GM12878 (cell line): ENCODE results near the gene ACAP1. TPM values are rescaled to one million over a fixed set of nuclear protein-coding genes. Genes with fewer than 3 reads are reported as not detected.

Source experiments
- ATAC-seq: fragments of 200-7000 bp; cut with Tn5 transposase; 3 replicates; pipeline ENCODE4 v1.9.1; 2020; ENCODE audit warnings: mild to moderate bottlenecking, moderate library complexity
- BruUV-seq: library from RNA; stranded (reverse); fragments of 400-500 nt; replicated peaks from 2 replicates; lab custom pipeline; 2021; lab: Mats Ljungman, UMichigan
- CTCF ChIA-PET: fragments of 300-600 bp; sonication (Branson Sonifier 250); formaldehyde crosslinking; extraction: SDS; loops from one replicate; lab custom pipeline; 2021; ENCODE audit warnings: inconsistent platforms; lab: Yijun Ruan, JAX
- POLR2A ChIA-PET: fragments of 350-600 bp; formaldehyde crosslinking; extraction: SDS; loops from one replicate; lab custom pipeline; 2021; ENCODE audit warnings: inconsistent platforms; lab: Charles Lee
- RAD21 ChIA-PET: fragments of 300-600 bp; sonication (Branson Sonifier 250); formaldehyde crosslinking; loops from one replicate; lab custom pipeline; 2023; ENCODE audit warnings: antibody characterized with exemption; ENCODE audit not compliant: unreplicated experiment; lab: Charles Lee
- SMC1A ChIA-PET: fragments of 300-600 bp; sonication (Branson Sonifier 250); formaldehyde crosslinking; loops from one replicate; lab custom pipeline; 2023; ENCODE audit not compliant: unreplicated experiment, uncharacterized antibody; lab: Charles Lee
- DNase-seq: peaks from one replicate; pipeline ENCODE4 v3.0.0-alpha.2; 2011; ENCODE audit warnings: low read depth, low spot score
- FAIRE-seq: peaks from 3 replicates; lab custom pipeline; 2011; peaks lifted over from hg19 to GRCh38; lab: Jason Lieb, UNC
- H2AFZ ChIP-seq: 2 replicates; pipeline ENCODE4 v1.6.0; 2011; ENCODE audit warnings: low read depth, low read length, control low read depth; ENCODE audit not compliant: control insufficient read depth
- H3K27ac ChIP-seq: 2 replicates; pipeline ENCODE4 v1.5.1; 2011; ENCODE audit warnings: control low read depth; ENCODE audit not compliant: control insufficient read depth, insufficient read depth
- H3K27me3 ChIP-seq, 2 experiments: replicated peaks in 1 of 2; 2 replicates each; pipeline versions ENCODE4 v1.6.0 to v1.6.1; 2011; ENCODE audit warnings: low read length in 1 of 2; ENCODE audit not compliant: control insufficient read depth in 2 of 2, insufficient read depth in 2 of 2
- H3K36me3 ChIP-seq, 2 experiments: 2 replicates each; pipeline ENCODE4 v1.5.1; 2011; ENCODE audit warnings: low read length in 1 of 2; ENCODE audit not compliant: control insufficient read depth in 2 of 2, insufficient read depth in 2 of 2
- H3K4me1 ChIP-seq: 2 replicates; pipeline ENCODE4 v1.6.1; 2011; ENCODE audit warnings: mild to moderate bottlenecking, low read length, moderate library complexity, mixed read lengths; ENCODE audit not compliant: control insufficient read depth, insufficient read depth
- H3K4me2 ChIP-seq: 2 replicates; pipeline ENCODE4 v1.6.0; 2011; ENCODE audit warnings: control low read depth; ENCODE audit not compliant: control insufficient read depth, insufficient read depth
- H3K4me3 ChIP-seq: fragments of 200-600 bp; sonication (generic); 2 replicates; pipeline ENCODE4 v1.5.1; 2016
- H3K79me2 ChIP-seq: 2 replicates; pipeline ENCODE4 v1.6.0; 2011; ENCODE audit warnings: low read length; ENCODE audit not compliant: control insufficient read depth, insufficient read depth
- H3K9ac ChIP-seq: 2 replicates; pipeline ENCODE4 v1.8.0; 2011; ENCODE audit warnings: low read length, control low read depth, mixed read lengths; ENCODE audit not compliant: control insufficient read depth, insufficient read depth
- H3K9me3 ChIP-seq: replicated peaks from 3 replicates; pipeline ENCODE4 v1.5.1; 2011; ENCODE audit warnings: mild to moderate bottlenecking, low read length; ENCODE audit not compliant: control insufficient read depth, insufficient read depth
- H4K20me1 ChIP-seq: 2 replicates; pipeline ENCODE4 v1.6.0; 2011; ENCODE audit not compliant: control insufficient read depth, insufficient read depth
- ASH2L ChIP-seq: fragments of 300-600, 200-600 bp; sonication (generic); IDR thresholded peaks from 2 replicates; pipeline ENCODE4 v1.6.1; 2017; ENCODE audit warnings: low read depth, mild to moderate bottlenecking, borderline replicate concordance
- CBFB ChIP-seq: IDR thresholded peaks from 2 replicates; pipeline ENCODE4 v1.6.1; 2016; ENCODE audit warnings: antibody characterized with exemption, low read depth
- CEBPB ChIP-seq, 2 experiments: fragments of 150-350 bp in 1 of 2; IDR thresholded peaks; 2 replicates each; pipeline ENCODE4 v1.6.1; 2012 to 2014; ENCODE audit warnings: low read depth in 2 of 2, low read length in 2 of 2, borderline replicate concordance in 1 of 2, inconsistent platforms in 1 of 2
- ESRRA ChIP-seq: IDR thresholded peaks from 2 replicates; pipeline ENCODE4 v1.6.1; 2012; ENCODE audit warnings: mild to moderate bottlenecking, low read length, improper control_type of control experiment
- FOXK2 ChIP-seq: fragments of 450-650 bp; IDR thresholded peaks from 2 replicates; pipeline ENCODE4 v1.6.1; 2017; ENCODE audit warnings: mild to moderate bottlenecking, moderate library complexity
- JUNB ChIP-seq: IDR thresholded peaks from 2 replicates; pipeline ENCODE4 v1.6.1; 2016; ENCODE audit warnings: antibody characterized with exemption, mild to moderate bottlenecking
- LARP7 ChIP-seq: fragments of 450-650 bp; IDR thresholded peaks from 2 replicates; pipeline ENCODE4 v1.6.1; 2017; ENCODE audit warnings: mild to moderate bottlenecking
- MAX ChIP-seq: IDR thresholded peaks from 2 replicates; pipeline ENCODE4 v1.6.1; 2012; ENCODE audit warnings: low read depth, low read length, improper control_type of control experiment
- MLLT1 ChIP-seq: fragments of 450-650 bp; IDR thresholded peaks from 2 replicates; pipeline ENCODE4 v1.6.1; 2016; ENCODE audit warnings: mild to moderate bottlenecking
- NR2C1 ChIP-seq: fragments of 450-650 bp; IDR thresholded peaks from 2 replicates; pipeline ENCODE4 v1.6.1; 2017; ENCODE audit warnings: antibody characterized with exemption, mild to moderate bottlenecking, moderate library complexity
- NR2C2 ChIP-seq: IDR thresholded peaks from 2 replicates; pipeline ENCODE4 v1.6.1; 2011; ENCODE audit warnings: borderline replicate concordance, low read depth; ENCODE audit not compliant: control insufficient read depth, insufficient read length
- NR2F1 ChIP-seq: fragments of 450-650 bp; conservative IDR thresholded peaks from 2 replicates; pipeline ENCODE4 v1.6.1; 2017; ENCODE audit warnings: mild to moderate bottlenecking
- PKNOX1 ChIP-seq: fragments of 450-650 bp; IDR thresholded peaks from 2 replicates; pipeline ENCODE4 v1.6.1; 2016; ENCODE audit warnings: mild to moderate bottlenecking
- RBBP5 ChIP-seq: fragments of 200-600 bp; sonication (generic); conservative IDR thresholded peaks from 2 replicates; pipeline ENCODE4 v1.6.1; 2016
- RFX5 ChIP-seq: IDR thresholded peaks from 2 replicates; pipeline ENCODE4 v1.6.1; 2011; ENCODE audit warnings: low read depth, low read length, improper control_type of control experiment
- ZBTB40 ChIP-seq: fragments of 450-650 bp; IDR thresholded peaks from 2 replicates; pipeline ENCODE4 v1.6.1; 2016; ENCODE audit warnings: mild to moderate bottlenecking, moderate library complexity, borderline replicate concordance
- WGBS: methylation state at CpG from one replicate; pipeline ENCODE4 v1.1.6; 2016; ENCODE audit warnings: low lambda C conversion rate; ENCODE audit not compliant: insufficient replicate concordance, insufficient coverage; ENCODE audit errors: missing lambda C conversion rate; 5-methylcytosine and 5-hydroxymethylcytosine counted together
- in situ Hi-C: fragments of 300-500 bp; cut with MboI; formaldehyde crosslinking; loops from 9 replicates; pipeline ENCODE4 v1.14.3; 2018; ENCODE audit warnings: mixed read lengths
- intact Hi-C: fragments of 100-400 bp; cut with micrococcal nuclease; formaldehyde crosslinking; loops from one replicate; pipeline ENCODE4 v1.14.2; 2022; ENCODE audit not compliant: unreplicated experiment
- polyA plus RNA-seq, 11 experiments: library from polyadenylated mRNA; depleted of rRNA in 4 of 11; unstranded in 6 of 11; stranded (reverse) in 5 of 11; fragments of >200 nt; fragmentation: Nextera tagmentation in 4 of 11; fragmentation: Illumina TruSeq in 1 of 11; extraction: Ambion mirVana in 4 of 11; extraction: Trizol in 1 of 11; gene quantifications; 1 replicate in 1 of 11; 2 replicates in 10 of 11; pipeline versions ENCODE4 v1.2.1 to v1.2.3, GENCODE V29; 2011 to 2016; ENCODE audit warnings: inconsistent platforms in 2 of 11, missing spikeins in 2 of 11, low read depth in 1 of 11
- total RNA-seq, 4 experiments: library from RNA; depleted of rRNA in 3 of 4; stranded (reverse); fragments of >200 nt in 3 of 4; fragmentation: Illumina TruSeq in 1 of 4; extraction: Trizol in 1 of 4; gene quantifications; 2 replicates each; pipeline versions ENCODE4 v1.2.1 to v1.2.3, GENCODE V29; 2013 to 2021
- TF ChIP-seq, protein P1 (sequence below): IDR thresholded peaks from 2 replicates; pipeline ENCODE4 v1.6.1; 2012; ENCODE audit warnings: low read length, inconsistent platforms

Gene ACAP1
- total and polyA plus RNA-seq, 10 of the 15 experiments (the other 5 are each of a cell fraction or from before 2014, with no cell fraction given) = 5.7 to 245 (median 118) TPM

- in situ Hi-C loops (no loop called here), intact Hi-C loops (no loop called here)
- Histone ChIP-seq H3K4me3 (no peak overlapping the region), H3K9me3 (no peaks in the 10 kb centered on the region), H2AFZ (no peak overlapping the region), H3K27ac (no peak overlapping the region), H4K20me1 (no peaks in the 10 kb centered on the region), H3K9ac (no peak overlapping the region), H3K36me3 (peaks cover 6 to 29% of the 10 kb centered on the region in 2 experiments; a peak in 3 of 4 replicates), H3K27me3 (no peaks in the 10 kb centered on the region), H3K79me2 (peaks cover 17% of the 10 kb centered on the region), H3K4me1 (peaks cover 14% of the 10 kb centered on the region), H3K4me2 (no peak overlapping the region)
- no peak for ATAC-seq
- ChIA-PET CTCF (interaction anchor here (1.0 to 7.9 kb wide), 6 partner anchors 11 to 112 kb away, joined by 3 to 49 read pairs (median 5); partner anchors contain the start of gene ACAP1), SMC1A (interaction anchor here (0.9 to 3.5 kb wide), 2 partner anchors 10 to 78 kb away, joined by 3 to 21 read pairs; partner anchors contain the start of genes ACAP1 and TMEM256), POLR2A (interaction anchor here (3.2 kb wide), 1 partner anchor 10 kb away, joined by 21 read pairs; the partner anchor contains the start of gene ACAP1), RAD21 (interaction anchor here (1.5 to 2.2 kb wide), 2 partner anchors 11 to 28 kb away, joined by 3 to 10 read pairs; partner anchors contain the start of gene ACAP1)
- 95% methylated on average over 11 of the region's 11 CpGs for WGBS
- BruUV-seq = no TSS peak
- DNase-seq = no peak
- no peak for FAIRE-seq
- TF ChIP-seq CBFB = no peak
- no peak for TF ChIP-seq RFX5
- no peak for TF ChIP-seq JUNB
- TF ChIP-seq ZBTB40 = no peak
- TF ChIP-seq MLLT1 = no peak
- TF ChIP-seq, protein P1, sequence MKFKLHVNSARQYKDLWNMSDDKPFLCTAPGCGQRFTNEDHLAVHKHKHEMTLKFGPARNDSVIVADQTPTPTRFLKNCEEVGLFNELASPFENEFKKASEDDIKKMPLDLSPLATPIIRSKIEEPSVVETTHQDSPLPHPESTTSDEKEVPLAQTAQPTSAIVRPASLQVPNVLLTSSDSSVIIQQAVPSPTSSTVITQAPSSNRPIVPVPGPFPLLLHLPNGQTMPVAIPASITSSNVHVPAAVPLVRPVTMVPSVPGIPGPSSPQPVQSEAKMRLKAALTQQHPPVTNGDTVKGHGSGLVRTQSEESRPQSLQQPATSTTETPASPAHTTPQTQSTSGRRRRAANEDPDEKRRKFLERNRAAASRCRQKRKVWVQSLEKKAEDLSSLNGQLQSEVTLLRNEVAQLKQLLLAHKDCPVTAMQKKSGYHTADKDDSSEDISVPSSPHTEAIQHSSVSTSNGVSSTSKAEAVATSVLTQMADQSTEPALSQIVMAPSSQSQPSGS = no peak
- TF ChIP-seq PKNOX1 = no peak
- TF ChIP-seq CEBPB (IDR thresholded peaks at IDR 0.05; ENCODE audit: borderline replicate concordance in 1 of 2, low read depth in 2 of 2, low read length in 2 of 2) = no peak
- no peak for TF ChIP-seq MAX
- TF ChIP-seq ASH2L = no peak
- TF ChIP-seq RBBP5 = no peak
- TF ChIP-seq NR2C1 = no peak
- TF ChIP-seq NR2F1 = no peak
- no peak for TF ChIP-seq LARP7
- TF ChIP-seq FOXK2 = no peak
- no peak for TF ChIP-seq NR2C2
- no peak for TF ChIP-seq ESRRA
Observed at GRCh38 chr17:7326186-7326585, 10.1 kb upstream of the ACAP1 start.
